Measurements from ENCODE around the gene DPEP2.
A peak's percentile ranks its signal among the peaks of the same experiment; 100 is the strongest.

Gene DPEP2

GRCh38 chr16:67971111-67971510 lies 28.2 kb downstream of the DPEP2 start:
- Histone ChIP-seq H3K36me3 (ENCODE audit: control insufficient read depth in 1 of 2, insufficient read depth in 2 of 2, low read length in 2 of 2) (no peaks in the 10 kb centered on the region), H3K4me3 (ENCODE audit: low read depth in 1 of 2, low read length in 2 of 2) (no peak overlapping the region), H3K9me3 (ENCODE audit: control insufficient read depth in 1 of 2, low read length in 2 of 2) (no peaks in the 10 kb centered on the region), H3K27ac (ENCODE audit: low read length) (no peak overlapping the region), H3K4me1 (ENCODE audit: control insufficient read depth in 1 of 2, insufficient read depth in 2 of 2, low read length in 2 of 2) (peaks cover 12 to 13% of the 10 kb centered on the region in 2 donors), H3K27me3 (ENCODE audit: low read depth, low read length) (no peaks in the 10 kb centered on the region)

DNA sequence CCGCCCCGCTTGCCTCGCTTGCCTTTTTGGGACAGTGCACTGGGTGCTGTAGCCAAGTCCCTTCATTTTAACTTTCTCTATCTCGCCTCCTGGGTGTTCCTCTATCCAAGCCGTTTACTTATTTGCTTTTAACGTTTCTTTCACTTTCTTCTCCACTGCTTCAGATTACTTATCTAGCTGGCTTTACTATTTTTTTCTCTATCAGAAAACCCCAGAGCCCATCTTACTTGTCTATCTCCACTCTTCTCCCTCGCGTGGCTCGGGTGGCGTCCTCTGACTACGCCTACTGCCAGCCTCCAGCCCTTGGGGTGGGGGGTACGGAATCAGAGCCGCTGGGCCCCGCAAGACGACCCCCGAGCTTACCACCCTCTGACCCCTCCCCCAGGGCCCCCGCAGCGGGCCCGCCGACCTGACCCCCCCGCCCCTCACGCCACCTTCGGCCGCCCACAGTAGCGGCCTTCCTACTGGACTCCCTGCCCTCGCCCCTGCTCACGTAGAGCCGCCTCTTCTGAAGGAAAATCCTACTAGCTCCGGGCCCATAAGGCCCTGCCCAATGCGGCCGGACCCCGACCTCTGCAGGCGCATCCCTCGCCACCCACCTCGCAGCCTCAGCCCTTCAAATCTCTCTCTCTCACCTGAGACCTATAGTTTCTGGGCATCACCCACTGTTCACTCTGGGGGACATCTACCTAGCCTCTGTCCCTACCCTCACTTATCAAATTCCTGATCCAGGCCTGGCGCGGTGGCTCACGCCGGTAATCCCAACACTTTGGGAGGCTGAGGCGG lies 29.8 kb downstream of the DPEP2 start:
- H3K27ac ChIP-seq (ENCODE audit: low read length), result peak overlapping the region; percentile 51
- H3K36me3 ChIP-seq (ENCODE audit: control insufficient read depth in 1 of 2, insufficient read depth in 2 of 2, low read length in 2 of 2), result no peaks in the 10 kb centered on the region
- no peaks in the 10 kb centered on the region for H3K27me3 ChIP-seq (ENCODE audit: low read depth, low read length)
- peaks cover 27 to 30% of the 10 kb centered on the region in 2 donors for H3K4me1 ChIP-seq (ENCODE audit: control insufficient read depth in 1 of 2, insufficient read depth in 2 of 2, low read length in 2 of 2)
- peak overlapping the region; percentile 73 to 74 for H3K4me3 ChIP-seq (ENCODE audit: low read depth in 1 of 2, low read length in 2 of 2)
- H3K9me3 ChIP-seq (ENCODE audit: control insufficient read depth in 1 of 2, low read length in 2 of 2), result no peaks in the 10 kb centered on the region

DNA sequence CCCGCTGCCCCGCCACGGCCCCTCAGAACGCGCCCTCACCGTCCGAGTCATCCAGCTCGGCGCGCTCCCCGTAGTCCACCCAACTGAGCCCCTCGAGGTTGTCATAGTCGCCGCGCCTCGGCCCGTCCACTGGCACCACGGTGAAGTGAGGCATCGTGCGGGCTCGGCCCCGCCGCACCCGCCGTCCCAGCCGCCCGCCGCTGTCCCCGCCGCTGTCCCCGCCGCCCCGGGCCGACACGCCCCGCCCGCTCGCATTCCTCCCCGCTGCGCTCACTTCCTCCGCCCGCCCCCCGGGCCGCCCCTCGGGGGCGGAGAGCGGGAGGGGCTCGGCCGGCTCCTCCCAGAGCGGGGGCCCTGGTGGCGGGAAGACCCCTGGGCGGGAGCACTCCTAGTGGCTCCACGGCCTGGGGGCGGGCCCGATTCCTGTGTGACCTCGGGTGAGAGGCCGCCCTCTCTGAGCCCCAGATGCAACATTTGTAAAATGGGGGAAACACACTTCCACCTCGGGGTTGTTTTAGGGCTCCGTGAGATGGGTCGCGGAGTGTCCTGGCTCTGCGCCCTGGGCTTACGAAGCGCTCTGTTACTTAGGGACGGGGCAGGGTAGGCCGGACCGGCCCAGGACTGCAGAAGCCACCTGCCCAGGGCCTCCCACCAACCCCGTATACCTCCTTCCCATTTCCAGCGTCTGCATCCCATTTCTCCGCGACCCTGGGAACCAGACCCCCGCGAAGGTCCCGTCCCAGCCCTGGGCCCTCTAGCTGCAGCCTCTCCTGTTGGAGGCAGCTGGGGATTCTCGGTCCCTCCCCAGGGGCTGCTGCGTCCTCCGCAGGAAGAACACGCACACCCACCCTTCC lies 30.7 kb downstream of the DPEP2 start, which contains the start of gene SLC12A4:
Gene SLC12A4 (minus strand): TSS at position 238 of the 854 bp plus-strand sequence. CDS start 84 bp downstream, at position 154.
- Histone ChIP-seq H3K4me1 (ENCODE audit: control insufficient read depth in 1 of 2, insufficient read depth in 2 of 2, low read length in 2 of 2) (peaks cover 28 to 38% of the 10 kb centered on the region in 2 donors), H3K27me3 (ENCODE audit: low read depth, low read length) (no peaks in the 10 kb centered on the region), H3K27ac (ENCODE audit: low read length) (peak within 1 kb of the TSS; percentile 95), H3K4me3 (ENCODE audit: low read depth in 1 of 2, low read length in 2 of 2) (peak within 1 kb of the TSS; percentile 73 to 94), H3K36me3 (ENCODE audit: control insufficient read depth in 1 of 2, insufficient read depth in 2 of 2, low read length in 2 of 2) (no peaks in the 10 kb centered on the region), H3K9me3 (ENCODE audit: control insufficient read depth in 1 of 2, low read length in 2 of 2) (no peaks in the 10 kb centered on the region)

GRCh38 chr16:67967958-67968399 lies 31.3 kb downstream of the DPEP2 start:
- no peaks in the 10 kb centered on the region for H3K9me3 ChIP-seq (ENCODE audit: control insufficient read depth in 1 of 2, low read length in 2 of 2)
- H3K4me1 ChIP-seq (ENCODE audit: control insufficient read depth in 1 of 2, insufficient read depth in 2 of 2, low read length in 2 of 2), result peaks cover 33 to 44% of the 10 kb centered on the region in 2 donors
- H3K27ac ChIP-seq (ENCODE audit: low read length), result peak overlapping the region; percentile 95
- H3K4me3 ChIP-seq (ENCODE audit: low read depth in 1 of 2, low read length in 2 of 2), result peak overlapping the region; percentile 73 to 94
- peaks cover 3 to 4% of the 10 kb centered on the region in 2 donors for H3K36me3 ChIP-seq (ENCODE audit: control insufficient read depth in 1 of 2, insufficient read depth in 2 of 2, low read length in 2 of 2)
- no peaks in the 10 kb centered on the region for H3K27me3 ChIP-seq (ENCODE audit: low read depth, low read length)

DNA sequence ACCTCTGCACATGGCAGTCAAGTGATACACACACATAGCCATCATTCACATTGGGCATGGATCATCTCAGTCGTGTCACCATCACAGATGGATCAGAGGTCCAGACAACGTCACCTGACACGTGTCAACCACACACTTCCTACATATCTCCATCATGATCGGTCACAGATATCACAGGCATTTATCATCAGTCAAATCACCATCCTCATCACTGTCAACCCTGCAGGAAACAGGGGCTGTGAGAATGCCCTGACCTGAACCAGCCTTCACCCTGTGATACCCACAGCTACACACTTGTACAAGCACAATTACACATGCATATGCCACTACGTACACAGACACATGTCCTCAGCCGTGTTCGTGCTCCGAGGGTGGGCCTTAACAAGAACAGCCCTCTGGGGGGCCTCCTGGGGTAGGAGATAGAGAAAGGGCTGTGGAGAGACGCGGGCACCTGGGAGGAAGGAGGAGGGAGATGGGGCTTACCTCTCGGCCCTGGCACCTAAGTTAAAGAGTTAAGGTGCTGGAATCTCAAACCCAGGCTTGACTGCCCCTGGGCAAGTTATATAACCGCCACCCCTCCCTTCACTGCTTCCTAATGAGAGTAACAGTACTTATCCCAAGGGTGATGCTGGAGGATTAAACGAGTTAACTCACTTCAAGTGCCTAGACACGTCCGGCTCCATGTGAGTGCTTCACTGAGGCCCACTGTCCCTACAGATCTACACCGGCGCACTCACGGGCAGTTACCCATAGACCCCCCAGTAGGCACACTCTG lies 31.9 kb downstream of the DPEP2 start:
- Histone ChIP-seq H3K4me1 (ENCODE audit: control insufficient read depth in 1 of 2, insufficient read depth in 2 of 2, low read length in 2 of 2) (peaks cover 33 to 46% of the 10 kb centered on the region in 2 donors), H3K27me3 (ENCODE audit: low read depth, low read length) (no peaks in the 10 kb centered on the region), H3K9me3 (ENCODE audit: control insufficient read depth in 1 of 2, low read length in 2 of 2) (no peaks in the 10 kb centered on the region), H3K27ac (ENCODE audit: low read length) (peak overlapping the region; percentile 95), H3K4me3 (ENCODE audit: low read depth in 1 of 2, low read length in 2 of 2) (peak overlapping the region; percentile 73 to 94), H3K36me3 (ENCODE audit: control insufficient read depth in 1 of 2, insufficient read depth in 2 of 2, low read length in 2 of 2) (peaks cover 7 to 10% of the 10 kb centered on the region in 2 donors)

DNA sequence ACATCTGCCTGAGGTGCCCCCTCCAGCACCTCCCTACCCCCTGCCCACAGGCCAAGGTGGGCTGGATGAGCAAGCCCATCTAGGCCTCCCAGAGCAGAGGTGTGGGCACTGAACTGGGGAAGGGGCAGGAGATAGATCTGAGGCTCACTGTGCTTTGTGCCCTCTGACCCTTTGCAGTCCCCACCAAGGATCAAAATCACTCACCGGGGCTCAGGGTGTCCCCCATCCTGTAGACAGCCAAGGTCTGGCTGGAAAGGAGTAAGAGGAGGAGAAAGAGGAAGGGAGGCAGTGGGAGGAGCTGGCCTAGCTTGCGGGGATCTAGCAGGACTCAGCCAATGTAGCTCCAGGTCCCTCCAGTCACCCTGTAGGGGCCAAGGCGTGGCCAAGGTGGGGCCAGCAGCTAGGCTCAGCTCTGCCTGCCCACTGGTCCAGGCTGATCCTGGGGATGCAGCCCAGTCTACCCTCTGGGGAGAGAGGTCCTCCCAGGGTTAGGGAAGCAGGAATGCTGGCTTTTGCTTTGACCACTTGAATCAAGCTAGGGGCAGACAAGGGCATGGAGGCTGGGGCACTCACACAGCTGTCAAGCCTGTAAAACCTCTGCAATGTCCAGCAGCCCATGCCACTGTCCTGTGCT lies 32.6 kb downstream of the DPEP2 start:
- H3K36me3 ChIP-seq (ENCODE audit: control insufficient read depth in 1 of 2, insufficient read depth in 2 of 2, low read length in 2 of 2), result peaks cover 13 to 17% of the 10 kb centered on the region in 2 donors
- H3K27ac ChIP-seq (ENCODE audit: low read length), result peak overlapping the region; percentile 95

GRCh38 chr16:67965668-67966548 lies 33.4 kb downstream of the DPEP2 start:
- Histone ChIP-seq H3K4me1 (ENCODE audit: control insufficient read depth in 1 of 2, insufficient read depth in 2 of 2, low read length in 2 of 2) (peaks cover 38 to 46% of the 10 kb centered on the region in 2 donors), H3K4me3 (ENCODE audit: low read depth in 1 of 2, low read length in 2 of 2) (peak overlapping the region; percentile 73 to 94), H3K27me3 (ENCODE audit: low read depth, low read length) (no peaks in the 10 kb centered on the region), H3K9me3 (ENCODE audit: control insufficient read depth in 1 of 2, low read length in 2 of 2) (no peaks in the 10 kb centered on the region), H3K36me3 (ENCODE audit: control insufficient read depth in 1 of 2, insufficient read depth in 2 of 2, low read length in 2 of 2) (peaks cover 20 to 24% of the 10 kb centered on the region in 2 donors), H3K27ac (ENCODE audit: low read length) (peak overlapping the region; percentile 95)

More for the DNA sequence above, 32.6 kb downstream of the DPEP2 start:
- no peaks in the 10 kb centered on the region for H3K27me3 ChIP-seq (ENCODE audit: low read depth, low read length)
- H3K9me3 ChIP-seq (ENCODE audit: control insufficient read depth in 1 of 2, low read length in 2 of 2), result no peaks in the 10 kb centered on the region
- peak overlapping the region; percentile 73 to 94 for H3K4me3 ChIP-seq (ENCODE audit: low read depth in 1 of 2, low read length in 2 of 2)
- peaks cover 37 to 46% of the 10 kb centered on the region in 2 donors for H3K4me1 ChIP-seq (ENCODE audit: control insufficient read depth in 1 of 2, insufficient read depth in 2 of 2, low read length in 2 of 2)

GRCh38 chr16:67964477-67965131 lies 34.7 kb downstream of the DPEP2 start:
- no peaks in the 10 kb centered on the region for H3K27me3 ChIP-seq (ENCODE audit: low read depth, low read length)
- peaks cover 43 to 59% of the 10 kb centered on the region in 2 donors for H3K4me1 ChIP-seq (ENCODE audit: control insufficient read depth in 1 of 2, insufficient read depth in 2 of 2, low read length in 2 of 2)
- no peak overlapping the region for H3K4me3 ChIP-seq (ENCODE audit: low read depth in 1 of 2, low read length in 2 of 2)
- no peak overlapping the region for H3K27ac ChIP-seq (ENCODE audit: low read length)
- no peaks in the 10 kb centered on the region for H3K9me3 ChIP-seq (ENCODE audit: control insufficient read depth in 1 of 2, low read length in 2 of 2)
- peaks cover 24 to 37% of the 10 kb centered on the region in 2 donors for H3K36me3 ChIP-seq (ENCODE audit: control insufficient read depth in 1 of 2, insufficient read depth in 2 of 2, low read length in 2 of 2)

GRCh38 chr16:67963662-67964321 lies 35.5 kb downstream of the DPEP2 start:
- Histone ChIP-seq H3K4me1 (ENCODE audit: control insufficient read depth in 1 of 2, insufficient read depth in 2 of 2, low read length in 2 of 2) (peaks cover 43 to 62% of the 10 kb centered on the region in 2 donors), H3K27ac (ENCODE audit: low read length) (no peak overlapping the region), H3K27me3 (ENCODE audit: low read depth, low read length) (no peaks in the 10 kb centered on the region), H3K4me3 (ENCODE audit: low read depth in 1 of 2, low read length in 2 of 2) (peak overlapping the region in 1 of 2 donors; percentile 37), H3K9me3 (ENCODE audit: control insufficient read depth in 1 of 2, low read length in 2 of 2) (no peaks in the 10 kb centered on the region), H3K36me3 (ENCODE audit: control insufficient read depth in 1 of 2, insufficient read depth in 2 of 2, low read length in 2 of 2) (peaks cover 26 to 41% of the 10 kb centered on the region in 2 donors)
